Progenitor cell of endocrine pancreas (in vitro differentiated cells): ENCODE data around the gene HOXA11. TPM values are rescaled to one million over a fixed set of nuclear protein-coding genes. Genes with fewer than 3 reads are reported as not detected.

Experiments
- DNase-seq: peaks from one replicate; pipeline ENCODE4 v3.0.0; 2021; ENCODE audit warnings: low spot score; ENCODE audit not compliant: unreplicated experiment
- H3K27ac Mint-ChIP-seq: 2 replicates; pipeline ENCODE4 v1.8.0; 2021; ENCODE audit warnings: mild to moderate bottlenecking, moderate library complexity, mixed read lengths
- H3K27me3 Mint-ChIP-seq: 2 replicates; pipeline ENCODE4 v1.8.0; 2021; ENCODE audit warnings: mixed read lengths
- H3K36me3 Mint-ChIP-seq: 2 replicates; pipeline ENCODE4 v1.8.0; 2022; ENCODE audit warnings: mixed read lengths; ENCODE audit not compliant: insufficient read depth
- H3K4me1 Mint-ChIP-seq: 2 replicates; pipeline ENCODE4 v1.8.0; 2021; ENCODE audit warnings: low read depth, mixed read lengths
- H3K4me3 Mint-ChIP-seq: 2 replicates; pipeline ENCODE4 v1.8.0; 2021; ENCODE audit warnings: low read depth, mild to moderate bottlenecking, moderate library complexity, mixed read lengths
- H3K9me3 Mint-ChIP-seq: 2 replicates; pipeline ENCODE4 v1.8.0; 2021; ENCODE audit warnings: low read depth, mixed read lengths
- total RNA-seq: library from RNA; stranded (reverse); gene quantifications from 2 replicates; pipeline ENCODE4 v1.2.1, GENCODE V29; 2021
- TF ChIP-seq, protein P1 (sequence below): fragments of 200-600 bp; sonication (generic); IDR thresholded peaks from one replicate; pipeline ENCODE4 v1.5.0; 2021; ENCODE audit warnings: antibody characterized with exemption, mild to moderate bottlenecking; ENCODE audit not compliant: unreplicated experiment

Gene HOXA11
- total RNA-seq, 1 donor from 2014 or later, result not detected

DNA sequence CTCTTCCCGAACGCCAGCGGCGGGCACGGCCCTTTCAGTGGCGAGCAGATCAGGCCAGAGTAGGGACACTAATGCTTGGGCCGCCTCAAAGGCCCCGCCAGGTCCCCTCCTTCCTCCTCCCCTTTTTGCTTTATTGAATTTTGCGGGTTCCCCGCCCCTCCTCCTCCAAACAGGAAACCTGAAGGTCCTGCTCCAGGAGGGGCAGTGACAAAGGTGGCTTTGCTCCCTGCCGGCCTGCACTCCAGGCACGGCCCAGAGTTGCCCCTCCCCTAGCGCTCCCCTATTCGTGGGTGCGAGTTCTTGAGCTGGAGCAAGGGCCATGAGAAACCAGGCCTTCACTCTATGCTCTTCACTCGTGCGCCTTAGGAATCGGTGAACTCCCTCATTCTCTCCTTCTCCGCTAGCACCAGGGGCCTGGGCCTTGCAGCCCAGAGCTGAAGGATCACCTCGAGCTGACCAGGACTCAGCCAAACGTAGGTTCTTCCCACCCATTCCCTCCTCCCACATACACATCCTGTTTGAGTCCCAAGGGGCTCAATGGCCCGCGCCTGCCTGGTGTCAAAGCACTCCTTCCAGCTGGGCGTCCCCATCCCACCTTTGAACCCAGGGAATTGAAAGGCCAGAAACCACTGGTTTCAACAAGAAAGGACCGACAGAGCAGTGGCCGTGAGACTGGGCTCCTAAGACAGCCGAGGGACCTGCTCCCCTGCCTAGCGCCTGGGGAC lies 36.8 kb downstream of the HOXA11 start:
- Mint-ChIP-seq H3K9me3 (no peaks in the 10 kb centered on the region), H3K4me1 (peaks cover 16% of the 10 kb centered on the region), H3K27me3 (peaks cover 85% of the 10 kb centered on the region), H3K36me3 (peaks cover 2% of the 10 kb centered on the region), H3K4me3 (peak overlapping the region; percentile 64), H3K27ac (peak overlapping the region; percentile 71)
- TF ChIP-seq, protein P1, sequence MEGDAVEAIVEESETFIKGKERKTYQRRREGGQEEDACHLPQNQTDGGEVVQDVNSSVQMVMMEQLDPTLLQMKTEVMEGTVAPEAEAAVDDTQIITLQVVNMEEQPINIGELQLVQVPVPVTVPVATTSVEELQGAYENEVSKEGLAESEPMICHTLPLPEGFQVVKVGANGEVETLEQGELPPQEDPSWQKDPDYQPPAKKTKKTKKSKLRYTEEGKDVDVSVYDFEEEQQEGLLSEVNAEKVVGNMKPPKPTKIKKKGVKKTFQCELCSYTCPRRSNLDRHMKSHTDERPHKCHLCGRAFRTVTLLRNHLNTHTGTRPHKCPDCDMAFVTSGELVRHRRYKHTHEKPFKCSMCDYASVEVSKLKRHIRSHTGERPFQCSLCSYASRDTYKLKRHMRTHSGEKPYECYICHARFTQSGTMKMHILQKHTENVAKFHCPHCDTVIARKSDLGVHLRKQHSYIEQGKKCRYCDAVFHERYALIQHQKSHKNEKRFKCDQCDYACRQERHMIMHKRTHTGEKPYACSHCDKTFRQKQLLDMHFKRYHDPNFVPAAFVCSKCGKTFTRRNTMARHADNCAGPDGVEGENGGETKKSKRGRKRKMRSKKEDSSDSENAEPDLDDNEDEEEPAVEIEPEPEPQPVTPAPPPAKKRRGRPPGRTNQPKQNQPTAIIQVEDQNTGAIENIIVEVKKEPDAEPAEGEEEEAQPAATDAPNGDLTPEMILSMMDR, result no peak
- DNase-seq, result peak; percentile 39

GRCh38 chr7:27147199-27148030 lies 37.6 kb downstream of the HOXA11 start, which contains the start of gene HOXA6:
TSS of gene HOXA6 (minus strand) at chr7:27147774. CDS start at chr7:27147749, 25 bp downstream.
- peaks cover 2% of the 10 kb centered on the region for H3K36me3 Mint-ChIP-seq
- peak within 1 kb of the TSS; percentile 71 for H3K27ac Mint-ChIP-seq
- H3K27me3 Mint-ChIP-seq, result peaks cover 79% of the 10 kb centered on the region
- peaks cover 16% of the 10 kb centered on the region for H3K4me1 Mint-ChIP-seq
- no peak for DNase-seq
- H3K9me3 Mint-ChIP-seq, result no peaks in the 10 kb centered on the region
- TF ChIP-seq, protein P1, result no peak
- H3K4me3 Mint-ChIP-seq, result peak within 1 kb of the TSS; percentile 64

DNA sequence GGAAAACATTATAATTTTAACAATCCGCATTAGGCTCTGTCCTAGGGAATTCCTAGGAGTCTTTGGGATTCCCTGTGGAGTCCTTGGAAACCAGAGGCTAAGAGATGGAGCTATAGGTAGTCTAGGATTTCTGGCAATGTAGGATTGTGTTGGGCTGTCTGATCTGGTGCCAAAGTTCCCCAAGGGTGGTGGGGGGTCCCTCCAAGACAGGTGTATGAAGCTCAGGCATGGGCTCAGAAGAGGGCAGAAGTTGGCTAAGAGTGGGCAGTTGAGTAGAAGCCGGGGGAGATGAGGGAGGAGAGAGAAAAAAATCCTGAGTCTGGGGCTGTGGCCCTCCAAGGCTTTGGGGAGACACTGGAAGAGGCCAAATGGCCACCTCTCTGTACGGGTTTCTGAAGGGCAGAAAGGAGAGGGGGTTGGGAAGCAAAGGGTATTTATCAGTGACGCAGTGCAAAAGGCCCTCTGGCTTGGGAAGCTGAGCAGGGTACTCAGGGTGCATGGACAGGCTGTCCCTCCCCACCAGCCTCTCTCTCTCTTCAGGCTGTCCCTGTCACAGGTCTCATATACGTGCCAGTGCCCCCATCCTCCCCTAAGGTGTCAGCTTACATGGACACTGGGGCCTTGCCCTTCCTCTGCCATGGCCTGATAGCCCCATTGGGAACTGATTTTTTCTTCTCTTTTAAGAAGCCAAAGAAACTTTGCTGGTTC lies 38.4 kb downstream of the HOXA11 start:
- TF ChIP-seq, protein P1, result no peak
- no peak overlapping the region for H3K4me3 Mint-ChIP-seq

DNA sequence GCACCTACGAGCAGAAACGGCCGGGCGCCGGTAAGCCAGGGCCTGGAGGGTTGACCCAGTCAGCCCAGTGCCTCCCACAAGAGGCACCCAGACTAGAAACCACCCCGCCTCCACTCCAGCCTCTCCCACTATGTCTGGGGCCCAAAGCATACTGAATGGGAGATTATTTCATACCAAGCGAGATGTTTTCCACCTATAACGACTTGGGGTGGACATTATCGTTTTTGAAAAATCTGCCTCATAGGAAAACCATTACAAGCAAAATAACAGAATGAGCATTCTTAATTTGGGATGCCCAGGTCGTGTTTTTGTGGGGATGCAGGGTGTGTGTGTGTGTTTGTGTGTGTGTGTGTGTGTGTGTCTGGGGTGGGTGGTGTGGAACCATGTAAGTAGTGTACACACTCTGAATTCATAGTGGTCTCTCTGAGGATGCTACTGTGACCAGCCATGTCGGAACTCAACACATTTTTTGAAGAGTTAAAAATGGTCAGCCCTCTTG lies 39.1 kb downstream of the HOXA11 start:
- no peak for DNase-seq
- peaks cover 25% of the 10 kb centered on the region for H3K4me1 Mint-ChIP-seq
- H3K4me3 Mint-ChIP-seq, result no peak overlapping the region
- H3K9me3 Mint-ChIP-seq, result no peaks in the 10 kb centered on the region
- peaks cover 65% of the 10 kb centered on the region for H3K27me3 Mint-ChIP-seq
- no peak overlapping the region for H3K27ac Mint-ChIP-seq
- peaks cover 6% of the 10 kb centered on the region for H3K36me3 Mint-ChIP-seq
- TF ChIP-seq, protein P1, result no peak

More for the DNA sequence above, 38.4 kb downstream of the HOXA11 start:
- no peak overlapping the region for H3K27ac Mint-ChIP-seq
- H3K4me1 Mint-ChIP-seq, result peaks cover 20% of the 10 kb centered on the region
- no peak for DNase-seq
- peaks cover 71% of the 10 kb centered on the region for H3K27me3 Mint-ChIP-seq
- H3K9me3 Mint-ChIP-seq, result no peaks in the 10 kb centered on the region
- H3K36me3 Mint-ChIP-seq, result peaks cover 2% of the 10 kb centered on the region
